Measurements from ENCODE around the gene CEP20.

Gene CEP20

DNA sequence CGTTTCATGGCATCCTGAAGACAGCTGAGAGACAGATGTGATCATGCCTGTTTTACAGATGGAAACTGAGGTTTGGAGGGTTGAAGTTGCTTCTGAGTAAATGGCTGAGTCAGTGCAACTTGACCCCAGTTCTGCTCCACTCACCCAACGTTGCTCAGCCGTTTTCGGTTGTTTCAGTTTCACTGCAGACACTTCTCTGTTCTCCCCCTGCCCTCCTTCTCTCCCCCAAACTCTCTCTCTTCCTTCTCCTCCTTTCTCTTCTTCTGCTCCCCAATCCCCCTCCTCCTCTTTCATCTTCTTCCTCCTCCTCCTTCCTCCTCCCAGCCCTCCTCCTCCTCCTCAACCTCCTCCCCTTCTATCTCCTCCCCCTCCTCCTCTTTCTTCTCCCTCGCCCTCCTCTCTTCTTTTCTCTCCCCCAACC is 9.4 kb upstream of the CEP20 start:
- no peak for DNase-seq

- peak; percentile 54 for DNase-seq
Measured at GRCh38 chr16:15897121-15897780, 8.8 kb upstream of the CEP20 start.

- DNase-seq, result no peak
Measured at GRCh38 chr16:15894571-15895374, 6.4 kb upstream of the CEP20 start.

- DNase-seq, result no peak
Measured at GRCh38 chr16:15891508-15891907, 3.1 kb upstream of the CEP20 start.

GRCh38 chr16:15887283-15887682 is 1.1 kb downstream of the CEP20 start:
- no peak for DNase-seq

GRCh38 chr16:15886078-15886477 is 2.3 kb downstream of the CEP20 start:
- DNase-seq, result no peak

DNA sequence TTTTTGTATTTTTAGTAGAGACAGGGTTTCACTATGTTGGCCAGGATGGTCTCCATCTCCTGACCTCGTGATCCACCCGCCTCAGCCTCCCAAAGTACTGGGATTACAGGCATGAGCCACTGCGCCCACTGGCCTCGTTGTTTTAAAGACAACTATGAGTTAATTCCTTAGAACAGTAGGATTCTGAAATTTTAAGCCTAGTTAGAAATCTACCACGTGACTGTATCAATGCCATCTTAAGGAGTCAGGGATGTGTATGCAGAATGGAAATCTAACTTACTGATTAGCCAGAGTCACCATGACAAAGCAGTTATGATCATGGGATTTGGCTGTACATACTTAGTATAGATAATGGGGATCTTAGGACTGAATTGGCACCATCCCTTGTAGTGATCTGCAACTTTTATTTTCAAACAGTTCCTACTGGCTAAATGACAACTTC is 2.8 kb downstream of the CEP20 start:
- DNase-seq, result no peak

GRCh38 chr16:15882563-15882962 is 5.8 kb downstream of the CEP20 start:
- DNase-seq, result no peak

DNA sequence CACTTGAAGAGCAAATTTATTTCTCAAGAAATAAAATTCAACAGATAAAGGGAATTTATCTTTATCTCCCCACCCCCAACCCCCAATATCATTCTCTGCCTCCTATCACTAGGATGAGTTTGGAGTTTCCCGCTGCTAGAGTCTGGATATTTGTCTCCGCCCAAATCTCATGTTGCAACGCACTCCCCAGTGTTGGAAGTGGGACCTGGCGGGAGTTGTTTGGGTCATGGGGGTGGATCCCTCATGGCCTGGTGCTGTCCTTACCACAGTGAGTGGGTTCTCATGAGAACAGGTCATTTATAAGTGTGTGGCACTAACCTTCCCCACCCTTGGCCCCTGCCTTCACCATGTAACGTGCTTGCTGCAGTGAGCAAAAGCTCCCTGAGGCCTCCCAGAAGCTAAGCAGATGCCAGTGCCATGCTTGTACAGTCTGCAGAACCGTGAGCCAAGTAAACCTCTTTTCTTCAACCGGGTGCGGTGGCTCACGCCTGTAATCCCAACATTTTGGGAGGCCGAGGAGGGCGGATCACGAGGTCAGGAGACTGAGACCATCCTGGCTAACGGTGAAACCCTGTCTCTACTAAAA is 6.5 kb downstream of the CEP20 start:
- DNase-seq, result no peak

DNA sequence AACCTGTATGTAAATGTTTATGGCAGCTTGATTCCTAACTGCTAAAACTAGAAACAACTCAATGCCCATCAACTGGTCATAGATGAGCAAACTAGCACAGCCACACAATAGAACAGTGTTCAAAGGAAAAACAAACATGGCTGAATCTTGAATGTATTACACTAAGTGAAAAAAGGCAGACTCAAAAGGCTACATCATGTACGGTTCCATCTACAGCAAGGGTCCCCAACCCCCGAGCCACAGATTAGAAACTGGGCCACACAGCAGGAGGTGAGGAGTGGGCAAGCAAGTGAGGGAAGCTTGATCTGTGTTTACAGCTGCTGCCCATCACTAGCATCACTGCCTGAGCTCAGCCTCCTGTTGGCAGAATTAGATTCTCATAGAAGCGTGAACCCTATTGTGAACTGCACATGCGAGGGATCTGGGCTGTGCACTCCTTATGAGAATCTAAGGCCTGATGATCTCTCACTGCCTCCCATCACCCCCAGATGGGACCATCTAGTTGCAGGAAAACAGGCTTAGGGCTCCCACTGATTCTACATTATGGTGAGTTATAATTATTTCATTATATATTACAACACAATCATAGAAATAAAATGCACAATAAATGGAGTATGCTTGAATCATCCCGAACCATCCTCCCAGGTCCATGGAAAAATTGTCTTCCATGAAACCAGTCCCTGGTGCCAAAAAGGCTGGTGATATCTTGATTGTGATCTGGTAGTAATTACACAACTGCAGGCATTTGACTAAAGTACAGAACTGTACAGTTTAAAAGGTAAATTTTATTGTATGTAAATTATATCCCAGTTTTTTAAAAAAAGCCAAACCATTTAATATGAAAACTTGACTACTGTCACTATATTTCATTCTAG is 7.7 kb downstream of the CEP20 start:
- DNase-seq, result peak; percentile 32

DNA sequence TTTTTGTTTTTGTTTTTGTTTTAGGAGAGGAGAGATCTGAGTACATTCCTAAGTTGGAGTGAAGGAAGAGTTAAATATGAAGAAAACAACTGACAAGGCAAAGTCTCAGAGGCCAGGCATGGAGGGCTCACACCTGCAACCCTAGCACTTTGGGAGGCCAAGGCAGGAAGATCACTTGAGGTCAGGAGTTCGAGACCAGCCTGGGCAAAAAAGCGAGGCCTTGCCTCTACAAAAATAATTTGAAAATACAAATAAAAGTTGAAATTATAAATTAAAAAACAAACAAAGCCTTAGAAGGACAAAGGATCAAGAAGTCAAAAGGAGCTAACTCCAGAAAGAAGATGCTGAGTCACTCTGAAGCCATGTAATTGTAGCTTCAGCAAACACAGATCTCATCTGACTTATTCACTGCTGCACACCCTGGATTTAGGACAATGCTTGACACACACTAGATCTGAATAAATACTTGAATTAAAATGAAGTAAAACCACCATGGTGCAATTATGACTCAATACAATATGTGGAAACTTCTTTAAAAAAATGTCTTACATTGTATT is 9.1 kb downstream of the CEP20 start:
- DNase-seq, result peak; percentile 91

DNA sequence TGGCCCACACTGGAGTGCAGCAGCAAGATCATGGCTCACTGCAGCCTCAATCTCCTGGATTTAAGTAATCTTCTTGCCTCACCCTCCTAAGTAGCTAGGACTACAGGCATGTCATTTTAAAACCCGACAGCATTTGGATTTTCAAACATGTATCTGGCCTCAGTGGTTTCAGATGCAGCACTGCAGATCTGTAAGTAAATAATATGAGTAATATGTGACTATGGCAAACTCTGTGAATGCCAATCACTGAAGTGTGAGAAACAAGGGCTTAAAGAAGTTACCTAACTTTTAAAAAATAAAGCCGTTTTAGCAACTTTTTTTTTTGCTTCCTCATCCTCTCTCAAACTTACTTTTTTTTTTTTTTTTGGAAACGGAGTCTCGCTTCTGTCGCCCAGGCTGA is 11.9 kb downstream of the CEP20 start:
- DNase-seq, result no peak

DNA sequence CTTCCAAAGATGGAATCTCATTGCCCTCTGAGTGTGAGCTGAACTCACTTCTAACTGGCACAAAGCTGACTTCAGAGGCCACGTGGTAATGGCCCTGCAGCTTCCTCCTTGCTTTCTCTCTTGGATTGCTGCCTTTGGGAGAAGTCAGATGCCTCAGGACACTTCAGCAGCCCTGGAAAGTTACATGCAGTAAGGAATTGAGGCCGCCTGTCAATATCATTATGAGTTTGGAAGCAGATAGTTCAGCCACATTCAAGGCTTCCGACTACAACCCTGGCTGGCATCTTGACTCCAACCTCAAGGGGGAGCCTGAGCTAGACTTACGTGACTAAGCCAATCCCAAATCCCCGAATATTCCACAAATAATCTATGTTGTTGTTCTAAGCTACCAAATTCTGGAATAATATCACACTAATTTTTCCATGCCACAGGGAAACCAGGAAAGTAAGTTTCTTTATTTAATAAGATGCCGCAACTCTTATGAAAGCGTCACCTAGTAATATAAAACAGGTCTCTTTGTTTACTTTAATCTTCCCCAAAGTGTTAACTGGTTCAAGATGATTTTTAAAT is 13.6 kb downstream of the CEP20 start:
- peak; percentile 75 for DNase-seq

DNA sequence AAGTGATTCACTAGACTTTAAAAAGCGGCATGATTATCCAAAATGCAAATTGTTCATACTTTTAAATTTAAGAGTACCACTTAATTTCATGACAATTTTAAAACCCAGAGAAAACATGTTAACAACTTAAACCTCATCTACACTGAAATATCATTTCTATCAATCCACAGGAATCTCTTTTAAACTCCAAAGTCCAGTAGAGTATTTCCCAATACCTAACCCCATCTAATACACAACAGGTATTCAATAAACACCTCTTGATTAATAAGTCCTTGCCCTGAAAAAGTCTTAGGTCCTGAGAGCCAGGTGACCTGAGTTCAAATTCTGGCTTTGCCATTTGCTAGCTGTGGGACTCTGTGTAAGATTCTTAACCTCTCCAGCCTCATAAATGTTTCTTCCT is 14.7 kb downstream of the CEP20 start:
- DNase-seq, result no peak

DNA sequence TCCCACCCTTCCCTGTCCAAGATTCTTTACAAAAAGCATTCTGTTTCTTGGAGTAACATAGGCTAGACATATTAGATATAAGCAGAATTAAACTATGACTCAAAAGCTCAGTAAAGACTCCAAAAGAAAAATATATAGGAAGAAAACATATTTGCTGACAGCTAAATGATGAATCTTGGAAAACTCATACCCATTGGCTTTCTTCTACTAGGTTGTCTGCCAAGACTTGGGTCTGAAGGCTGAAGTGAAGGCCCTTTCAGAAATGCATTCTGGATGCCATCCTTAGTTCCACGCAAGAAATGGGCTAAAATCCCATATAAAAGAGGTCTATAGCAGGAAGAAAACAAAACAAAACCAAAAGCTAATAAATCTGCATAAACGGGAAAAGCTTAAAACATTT is 15.1 kb downstream of the CEP20 start:
- no peak for DNase-seq

DNA sequence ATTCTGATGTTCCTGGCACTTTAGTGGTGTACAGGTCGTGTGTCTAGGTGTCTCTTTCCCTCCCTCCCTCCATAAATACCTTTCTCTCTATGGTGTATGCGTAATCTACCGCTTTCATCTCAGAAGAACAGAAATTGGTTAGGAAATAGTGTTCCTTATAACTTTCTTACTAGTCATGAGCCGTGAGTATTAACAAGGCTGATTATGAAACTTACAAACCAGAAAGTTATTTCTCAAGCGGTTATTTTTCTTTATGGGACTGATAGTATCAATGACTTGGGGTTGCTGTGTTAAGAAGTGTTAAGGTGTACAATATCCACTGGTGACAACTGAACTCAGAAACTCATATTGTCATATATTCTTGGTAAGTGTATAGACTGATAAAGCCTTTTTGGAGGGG is 18.4 kb downstream of the CEP20 start:
- DNase-seq, result no peak

DNA sequence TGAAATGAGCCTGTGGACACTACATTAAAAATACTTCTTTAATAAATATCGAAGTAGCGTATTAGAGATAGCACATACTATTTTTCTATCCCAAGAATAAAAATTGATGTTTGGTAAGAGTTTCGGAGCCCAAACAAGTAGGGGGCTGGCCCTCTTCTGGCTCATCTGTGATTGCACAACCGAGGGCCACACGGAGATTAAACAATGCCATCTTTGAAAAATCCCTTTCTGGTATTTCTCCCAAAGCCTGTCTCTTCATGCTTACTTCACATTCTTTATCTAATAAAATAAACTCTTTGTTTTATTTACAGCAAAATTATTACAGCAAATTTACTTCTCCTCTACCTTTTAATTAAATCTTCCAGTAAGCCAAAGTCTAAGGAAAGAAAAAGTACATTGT is 22.0 kb downstream of the CEP20 start:
- no peak for DNase-seq

- DNase-seq, result peak; percentile 89
Measured at GRCh38 chr16:15865742-15866141, 22.7 kb downstream of the CEP20 start.

DNA sequence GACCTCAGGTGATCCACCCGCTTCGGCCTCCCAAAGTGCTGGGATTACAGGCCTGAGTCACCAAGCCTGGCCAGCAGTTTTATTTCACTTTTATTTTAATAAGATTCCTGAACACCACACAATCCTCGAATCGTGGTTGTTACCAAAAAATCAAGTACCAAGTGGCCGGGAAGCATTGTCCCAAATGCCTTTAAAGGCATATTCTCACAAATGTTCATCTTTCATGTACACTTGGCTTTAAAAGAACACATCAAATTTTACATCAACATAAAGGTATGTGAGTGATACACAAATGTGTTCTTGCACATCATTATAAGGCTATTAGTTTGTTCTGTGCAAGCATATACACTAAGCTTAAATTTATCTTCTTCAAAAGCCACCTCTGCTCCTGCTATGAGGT is 23.5 kb downstream of the CEP20 start:
- no peak for DNase-seq

- DNase-seq, result no peak
Measured at GRCh38 chr16:15861996-15862395, 26.4 kb downstream of the CEP20 start.

DNA sequence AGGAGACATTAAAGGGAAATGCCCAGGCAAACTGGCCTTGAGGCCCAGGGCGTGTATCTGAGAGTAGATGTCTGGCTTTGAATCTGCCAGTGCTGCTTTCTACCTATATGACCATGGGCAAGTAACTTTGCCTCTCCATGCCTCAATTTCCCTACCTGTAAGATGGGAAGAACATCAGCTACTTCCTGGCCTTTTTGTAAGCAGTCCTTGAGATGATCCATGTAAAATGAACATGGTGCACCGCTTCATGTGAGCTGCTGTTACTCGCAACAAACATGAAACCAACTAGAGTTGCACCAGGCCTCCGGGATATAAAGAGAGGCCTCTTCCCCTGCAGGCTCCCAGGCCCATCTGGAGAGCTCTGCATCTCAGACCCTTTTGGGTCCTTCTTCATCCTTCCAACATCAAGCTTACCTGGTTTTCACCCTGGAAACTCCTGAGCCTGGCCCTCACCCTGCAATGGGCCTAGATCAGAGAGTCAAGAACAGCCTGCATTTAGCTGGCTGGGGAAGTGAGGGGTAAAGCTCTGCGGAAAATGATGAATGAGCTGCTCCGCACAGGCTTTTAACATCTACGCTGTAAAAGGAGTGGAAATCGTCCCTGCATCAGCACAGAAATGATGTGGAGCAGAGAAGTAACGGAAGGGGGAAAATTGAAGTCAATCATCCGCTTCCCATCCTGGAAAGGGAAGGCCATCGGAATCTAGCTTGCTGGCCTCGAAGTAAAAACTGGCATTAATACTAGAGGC is 29.3 kb downstream of the CEP20 start:
- DNase-seq, result no peak

All from fibroblast of skin of scalp (primary cell).